Activated naive CD4-positive, alpha-beta T cell treated with anti-CD3 and anti-CD28 coated beads, Interleukin-2, amount 50 U/mL, for 72 hours (primary cell): ENCODE data around the gene C1QTNF1. TPM values are rescaled to one million over a fixed set of nuclear protein-coding genes. Genes with fewer than 3 reads are reported as not detected.

Experiments used
- ATAC-seq, 2 donors: fragments of 150-1000 bp; cut with Tn5 transposase; 2 replicates each; pipeline ENCODE4 v1.10.0; 2021; ENCODE audit warnings: mild to moderate bottlenecking in 2 of 2, moderate library complexity in 2 of 2
- DNase-seq, 2 donors: peaks; one replicate each; pipeline ENCODE4 v3.0.0; 2021 to 2022; ENCODE audit warnings: low spot score in 2 of 2
- H3K27ac Mint-ChIP-seq, 2 donors: one replicate each; pipeline ENCODE4 v1.8.0; 2022; ENCODE audit warnings: mild to moderate bottlenecking in 2 of 2, mixed read lengths in 2 of 2
- H3K36me3 Mint-ChIP-seq, 2 donors: one replicate each; pipeline ENCODE4 v1.8.0; 2022; ENCODE audit warnings: mixed read lengths in 2 of 2
- H3K9me3 Mint-ChIP-seq, 2 donors: one replicate each; pipeline ENCODE4 v1.8.0; 2022; ENCODE audit warnings: mixed read lengths in 2 of 2
- total RNA-seq, 2 donors: library from RNA; stranded (reverse); gene quantifications; one replicate each; pipeline ENCODE4 v1.2.3, GENCODE V29; 2022

The C1QTNF1 gene
- not detected for total RNA-seq

GRCh38 chr17:79023886-79024771 lies at the start of gene C1QTNF1:
TSS of gene C1QTNF1 (plus strand) at chr17:79024169. CDS start at chr17:79043969, 19,800 bp downstream.
- H3K9me3 Mint-ChIP-seq = no peaks in the 10 kb centered on the region
- DNase-seq (peak in 1 of 2 donors; percentile 50), ATAC-seq (peak; percentile 79 to 86)
- no peaks in the 10 kb centered on the region for H3K36me3 Mint-ChIP-seq
- H3K27ac Mint-ChIP-seq = no peak within 1 kb of the TSS

- H3K27ac Mint-ChIP-seq = peak overlapping the region in 1 of 2 donors; percentile 46
- no peaks in the 10 kb centered on the region for H3K36me3 Mint-ChIP-seq
- H3K9me3 Mint-ChIP-seq = no peaks in the 10 kb centered on the region
- DNase-seq (no peak), ATAC-seq (no peak)
These were observed 49.1 kb upstream of the C1QTNF1 start for GRCh38 chr17:78974635-78975591.

GRCh38 chr17:78976907-78977680 lies 46.9 kb upstream of the C1QTNF1 start:
- ATAC-seq (no peak), DNase-seq (no peak)
- peak overlapping the region; percentile 15 to 55 for H3K27ac Mint-ChIP-seq
- H3K36me3 Mint-ChIP-seq = no peaks in the 10 kb centered on the region
- H3K9me3 Mint-ChIP-seq = no peaks in the 10 kb centered on the region

GRCh38 chr17:78977681-78977943 lies 46.4 kb upstream of the C1QTNF1 start:
- Mint-ChIP-seq H3K27ac (peak overlapping the region in 1 of 2 donors; percentile 15), H3K36me3 (no peaks in the 10 kb centered on the region), H3K9me3 (no peaks in the 10 kb centered on the region)
- DNase-seq (no peak), ATAC-seq (no peak)

- ATAC-seq = no peak
- DNase-seq = no peak
- H3K27ac Mint-ChIP-seq = peak overlapping the region; percentile 15 to 44
- no peaks in the 10 kb centered on the region for H3K9me3 Mint-ChIP-seq
- H3K36me3 Mint-ChIP-seq = no peaks in the 10 kb centered on the region
These were observed 45.7 kb upstream of the C1QTNF1 start for GRCh38 chr17:78977997-78978973.

- peak within 1 kb of the TSS; percentile 91 to 96 for H3K27ac Mint-ChIP-seq
- DNase-seq = peak in 1 of 2 donors; percentile 53
- no peaks in the 10 kb centered on the region for H3K36me3 Mint-ChIP-seq
- ATAC-seq = peak; percentile 80 to 86
- no peaks in the 10 kb centered on the region for H3K9me3 Mint-ChIP-seq
These were observed 44.0 kb upstream of the C1QTNF1 start, which contains the start of gene LGALS3BP for GRCh38 chr17:78979780-78980623. TSS of gene LGALS3BP (minus strand) at chr17:78979923. CDS start at chr17:78977191, 2,732 bp downstream.

GRCh38 chr17:78980624-78980972 lies 43.4 kb upstream of the C1QTNF1 start:
- ATAC-seq (no peak), DNase-seq (no peak)
- Mint-ChIP-seq H3K27ac (peak overlapping the region; percentile 55 to 96), H3K9me3 (no peaks in the 10 kb centered on the region), H3K36me3 (no peaks in the 10 kb centered on the region)

DNA sequence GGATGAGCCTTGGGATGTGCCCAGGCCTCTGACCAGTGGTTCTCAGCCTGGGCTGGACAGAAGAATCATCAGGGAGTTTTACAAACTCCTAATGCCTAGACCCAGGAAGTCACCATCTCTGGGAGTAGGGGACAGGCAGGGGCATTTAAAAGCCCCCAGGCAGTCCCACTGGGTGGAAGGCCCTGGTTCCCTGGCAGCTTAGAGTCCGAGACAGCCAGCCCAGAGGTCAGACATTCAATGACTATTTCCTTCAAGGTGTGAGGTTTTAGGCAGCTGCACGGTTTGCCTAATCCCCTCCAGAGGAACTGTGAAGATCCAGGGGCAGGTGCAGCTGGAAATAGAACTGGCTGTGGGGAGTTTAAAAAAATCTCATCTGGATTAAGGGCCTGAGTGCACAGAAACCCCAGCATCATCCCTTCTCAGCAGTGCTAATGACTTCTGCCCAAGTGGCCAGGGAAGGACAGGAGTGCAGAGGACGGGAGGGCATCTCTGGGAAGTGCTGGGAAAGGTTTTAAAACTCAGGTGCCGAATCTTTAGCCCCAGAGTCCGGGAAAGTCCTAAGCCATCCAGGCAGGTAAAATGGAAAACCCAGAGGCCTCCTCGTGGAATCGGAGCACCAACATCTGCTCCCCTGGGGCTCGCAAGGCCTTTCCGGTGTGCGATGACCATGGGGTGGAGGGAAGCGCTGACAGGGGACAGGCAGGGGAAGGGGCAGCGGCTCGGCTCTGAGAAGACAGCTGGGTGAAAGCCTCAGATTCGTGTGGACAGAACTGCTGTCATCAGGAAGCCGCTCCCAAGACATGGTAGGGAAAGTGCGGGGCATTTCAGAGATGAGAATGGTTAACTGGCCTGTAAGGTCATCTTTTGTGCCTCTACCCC lies 42.7 kb upstream of the C1QTNF1 start:
- no peaks in the 10 kb centered on the region for H3K36me3 Mint-ChIP-seq
- no peaks in the 10 kb centered on the region for H3K9me3 Mint-ChIP-seq
- no peak for ATAC-seq
- DNase-seq = no peak
- H3K27ac Mint-ChIP-seq = peak overlapping the region in 1 of 2 donors; percentile 96

GRCh38 chr17:78985395-78985794 lies 38.6 kb upstream of the C1QTNF1 start:
- ATAC-seq (no peak), DNase-seq (no peak)
- no peak overlapping the region for H3K27ac Mint-ChIP-seq
- H3K9me3 Mint-ChIP-seq = no peaks in the 10 kb centered on the region
- no peaks in the 10 kb centered on the region for H3K36me3 Mint-ChIP-seq

DNA sequence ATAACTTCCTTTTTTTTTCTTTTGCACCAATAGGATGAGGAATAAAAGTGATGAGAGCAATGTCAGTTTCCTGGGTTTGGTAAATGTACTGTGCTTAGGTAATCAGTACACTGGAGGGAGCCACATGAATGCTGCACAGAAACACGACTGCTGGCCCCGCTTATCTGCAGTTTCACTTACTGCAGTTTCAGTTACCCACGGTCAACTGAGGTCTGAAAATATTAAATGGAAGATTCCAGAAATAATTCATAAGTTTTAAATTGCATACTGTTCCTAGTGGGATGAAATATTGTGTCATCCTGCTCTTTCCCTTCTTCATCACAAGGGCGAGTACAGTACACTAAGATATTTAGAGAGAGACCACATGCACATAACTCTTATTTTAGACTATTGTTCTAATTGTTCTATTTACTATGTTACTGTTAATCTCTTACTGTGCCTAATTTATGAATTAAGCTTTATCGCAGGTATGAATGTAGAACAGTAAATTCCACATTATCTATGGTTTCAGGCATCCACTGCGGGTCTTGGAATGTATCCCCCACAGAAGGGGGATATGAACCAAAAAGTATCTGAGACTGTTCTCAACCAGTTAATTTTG lies 37.8 kb upstream of the C1QTNF1 start:
- DNase-seq (no peak), ATAC-seq (peak; percentile 58 to 67)
- Mint-ChIP-seq H3K36me3 (no peaks in the 10 kb centered on the region), H3K9me3 (no peaks in the 10 kb centered on the region), H3K27ac (peak overlapping the region in 1 of 2 donors; percentile 27)

DNA sequence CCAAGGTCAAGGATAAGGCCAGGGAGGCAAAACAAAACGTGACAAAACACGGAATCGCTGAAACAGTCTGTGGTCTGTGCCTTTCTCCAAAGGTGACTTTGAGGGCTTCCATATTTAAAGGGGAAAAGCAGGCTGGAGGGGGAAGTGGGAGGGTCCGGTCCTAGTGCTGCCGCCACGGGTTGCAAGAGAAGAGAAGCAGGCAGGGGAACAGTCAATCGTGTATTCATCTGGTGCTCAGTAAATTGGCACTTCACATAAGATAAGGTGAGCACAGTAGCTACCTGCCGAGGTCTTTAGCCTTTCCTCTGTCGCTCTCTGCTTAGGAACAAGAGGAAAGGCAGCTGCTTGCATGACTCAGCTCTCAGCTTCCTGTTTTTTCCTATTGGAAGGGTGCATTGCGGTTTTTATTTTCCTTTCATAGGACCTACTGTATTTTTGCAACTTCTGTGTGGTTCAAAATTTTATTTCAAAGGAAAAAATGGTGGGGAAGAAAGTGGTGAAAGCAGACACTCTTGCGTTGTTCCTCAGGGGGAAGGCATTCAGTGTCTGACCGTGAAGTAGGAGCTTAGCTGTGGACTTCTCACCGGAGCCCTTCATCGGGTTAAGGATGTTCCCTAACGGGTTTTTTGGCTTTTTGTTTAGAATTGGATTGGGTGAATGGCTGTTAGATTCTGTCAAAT lies 37.2 kb upstream of the C1QTNF1 start:
- ATAC-seq = peak; percentile 39 to 54
- H3K27ac Mint-ChIP-seq = peak overlapping the region in 1 of 2 donors; percentile 27
- H3K36me3 Mint-ChIP-seq = peaks cover 0 to 4% of the 10 kb centered on the region in 2 donors
- no peak for DNase-seq
- no peaks in the 10 kb centered on the region for H3K9me3 Mint-ChIP-seq

DNA sequence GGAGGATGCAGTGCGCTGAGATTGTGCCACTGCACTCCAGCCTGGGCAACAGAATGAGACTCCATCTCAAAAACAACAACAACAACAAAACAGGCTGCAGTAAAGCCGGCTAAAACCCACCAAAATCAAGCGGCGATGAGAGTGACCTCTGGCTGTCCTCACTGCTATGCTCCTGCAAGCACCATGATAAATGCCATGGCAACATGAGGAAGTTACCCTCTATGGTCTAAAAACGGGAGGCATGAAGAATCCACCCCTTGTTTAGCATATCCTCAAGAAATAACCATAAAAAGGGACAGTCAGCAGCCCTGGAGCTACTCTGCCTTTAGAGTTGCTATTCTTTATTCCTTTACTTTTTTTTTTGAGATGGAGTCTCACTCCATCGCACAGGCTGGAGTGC lies 35.8 kb upstream of the C1QTNF1 start:
- no peaks in the 10 kb centered on the region for H3K9me3 Mint-ChIP-seq
- no peak overlapping the region for H3K27ac Mint-ChIP-seq
- DNase-seq = no peak
- ATAC-seq = no peak
- peaks cover 4 to 9% of the 10 kb centered on the region in 2 donors for H3K36me3 Mint-ChIP-seq

GRCh38 chr17:78990349-78991016 lies 33.5 kb upstream of the C1QTNF1 start:
- ATAC-seq = no peak
- no peak overlapping the region for H3K27ac Mint-ChIP-seq
- no peaks in the 10 kb centered on the region for H3K9me3 Mint-ChIP-seq
- DNase-seq = no peak
- peaks cover 5 to 14% of the 10 kb centered on the region in 2 donors for H3K36me3 Mint-ChIP-seq
